Stimulated activated memory B cell treated with anti-CD40 and anti-IgM and Interleukin-4, amounts not matched to agents 10 μg/mL and 1 μg/mL and 100 μg/mL, for 72 hours (primary cell): ENCODE data around the gene STRADB.
"Not testable (repeated sequence)": the region's sequence is repeated elsewhere in the genome, so short reads cannot be mapped to it uniquely, and the experiment has no call there.

Experiments used
- ATAC-seq: fragments of 150-1000 bp; cut with Tn5 transposase; 2 replicates; pipeline ENCODE4 v1.10.0; 2021
- H3K27ac Mint-ChIP-seq: one replicate; pipeline ENCODE4 v1.8.0; 2022; ENCODE audit warnings: mild to moderate bottlenecking, mixed read lengths
- H3K27me3 Mint-ChIP-seq: one replicate; pipeline ENCODE4 v1.8.0; 2022; ENCODE audit warnings: mixed read lengths
- H3K36me3 Mint-ChIP-seq: one replicate; pipeline ENCODE4 v1.8.0; 2022; ENCODE audit warnings: mixed read lengths
- H3K4me1 Mint-ChIP-seq: one replicate; pipeline ENCODE4 v1.8.0; 2022; ENCODE audit warnings: mixed read lengths
- H3K4me3 Mint-ChIP-seq: one replicate; pipeline ENCODE4 v1.8.0; 2022; ENCODE audit warnings: mild to moderate bottlenecking, moderate library complexity, mixed read lengths
- H3K9me3 Mint-ChIP-seq: one replicate; pipeline ENCODE4 v1.8.0; 2022; ENCODE audit warnings: mixed read lengths

Gene STRADB

DNA sequence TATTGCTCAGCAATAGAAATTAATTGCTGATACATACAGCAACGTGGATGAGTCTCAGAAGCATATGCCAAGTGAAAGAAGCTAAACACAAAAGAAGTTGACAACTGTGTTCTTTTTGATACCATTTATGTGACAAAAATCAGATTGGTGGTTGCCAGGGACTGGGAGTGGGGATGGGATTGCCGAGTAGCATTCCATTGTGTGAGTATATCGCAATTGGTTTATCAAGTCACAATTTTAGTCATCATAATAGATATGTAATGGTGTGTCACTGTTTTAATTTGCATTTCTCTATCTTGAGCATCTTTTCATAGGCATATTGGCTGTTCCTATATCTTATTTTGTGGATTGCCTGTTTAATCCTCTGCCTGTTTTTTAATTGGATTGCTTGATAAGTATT, 20.9 kb downstream of the STRADB start:
- H3K36me3 Mint-ChIP-seq: peaks cover 73% of the 10 kb centered on the region
- H3K27me3 Mint-ChIP-seq: no peaks in the 10 kb centered on the region
- H3K27ac Mint-ChIP-seq: no peak overlapping the region
- no peak overlapping the region for H3K4me3 Mint-ChIP-seq
- H3K9me3 Mint-ChIP-seq: no peaks in the 10 kb centered on the region
- H3K4me1 Mint-ChIP-seq: no peaks in the 10 kb centered on the region
- ATAC-seq: no peak

DNA sequence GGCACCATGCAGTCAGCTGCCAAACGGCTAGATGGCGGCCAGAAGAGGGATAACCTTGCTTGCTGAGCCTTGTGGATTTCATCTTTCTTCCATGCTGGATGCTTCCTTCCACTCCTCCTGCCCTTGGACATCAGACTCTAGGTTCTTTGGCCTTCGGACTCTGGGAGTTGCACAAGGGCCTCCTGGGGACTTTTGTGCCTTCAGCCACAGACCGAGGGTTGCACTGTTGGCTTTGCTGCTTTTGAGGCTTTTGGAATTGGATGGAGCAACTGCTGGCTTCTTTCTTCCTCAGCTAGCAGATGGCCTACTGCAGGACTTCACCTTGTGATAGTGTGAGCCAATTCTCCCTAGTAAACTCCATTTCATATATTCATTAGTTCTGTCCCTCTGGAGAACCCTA, 31.0 kb downstream of the STRADB start:
- H3K4me3 Mint-ChIP-seq: no peak overlapping the region
- H3K4me1 Mint-ChIP-seq: no peaks in the 10 kb centered on the region
- H3K27ac Mint-ChIP-seq: no peak overlapping the region
- H3K9me3 Mint-ChIP-seq: no peaks in the 10 kb centered on the region
- no peak for ATAC-seq
- no peaks in the 10 kb centered on the region for H3K27me3 Mint-ChIP-seq
- peaks cover 25% of the 10 kb centered on the region for H3K36me3 Mint-ChIP-seq

DNA sequence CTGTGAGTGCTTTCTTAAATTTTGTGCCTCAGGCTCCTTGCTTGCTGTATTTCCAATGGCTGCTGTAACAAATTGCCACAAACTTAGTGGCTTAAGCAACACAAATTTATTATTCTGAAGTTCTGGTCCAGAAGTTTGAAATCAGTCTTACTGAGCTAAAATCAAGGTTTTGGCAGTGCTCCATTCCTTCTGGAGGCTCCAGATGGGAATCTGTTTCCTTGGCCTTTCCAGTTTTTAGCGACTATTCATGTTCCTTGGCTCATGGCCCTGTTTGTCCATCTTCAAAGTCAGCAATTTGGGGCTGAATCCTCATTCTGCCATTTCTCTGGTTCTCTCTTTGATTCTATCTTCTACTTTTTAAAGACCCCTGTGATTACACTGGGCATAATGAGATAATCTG, 31.8 kb downstream of the STRADB start:
- Mint-ChIP-seq H3K27me3 (no peaks in the 10 kb centered on the region), H3K36me3 (peaks cover 19% of the 10 kb centered on the region), H3K27ac (no peak overlapping the region), H3K9me3 (no peaks in the 10 kb centered on the region), H3K4me3 (no peak overlapping the region), H3K4me1 (no peaks in the 10 kb centered on the region)
- ATAC-seq: no peak

DNA sequence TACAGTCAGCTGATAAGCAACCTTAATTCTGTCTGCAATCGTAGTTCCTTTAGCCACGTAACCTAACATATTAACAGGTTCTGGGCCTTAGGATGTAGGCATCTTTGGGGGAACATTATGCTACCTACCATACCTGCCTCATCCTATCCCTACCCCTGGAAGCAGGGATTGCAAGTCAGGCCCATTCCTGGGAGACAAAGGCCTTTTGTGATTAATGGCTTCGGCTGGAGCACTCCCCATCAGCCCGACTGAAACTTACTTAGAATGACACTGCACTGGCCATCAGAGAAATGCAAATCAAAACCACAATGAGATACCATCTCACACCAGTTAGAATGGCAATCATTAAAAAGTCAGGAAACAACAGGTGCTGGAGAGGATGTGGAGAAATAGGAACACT, 32.2 kb downstream of the STRADB start:
- not testable (repeated sequence) for H3K4me1 Mint-ChIP-seq, H3K27ac Mint-ChIP-seq

DNA sequence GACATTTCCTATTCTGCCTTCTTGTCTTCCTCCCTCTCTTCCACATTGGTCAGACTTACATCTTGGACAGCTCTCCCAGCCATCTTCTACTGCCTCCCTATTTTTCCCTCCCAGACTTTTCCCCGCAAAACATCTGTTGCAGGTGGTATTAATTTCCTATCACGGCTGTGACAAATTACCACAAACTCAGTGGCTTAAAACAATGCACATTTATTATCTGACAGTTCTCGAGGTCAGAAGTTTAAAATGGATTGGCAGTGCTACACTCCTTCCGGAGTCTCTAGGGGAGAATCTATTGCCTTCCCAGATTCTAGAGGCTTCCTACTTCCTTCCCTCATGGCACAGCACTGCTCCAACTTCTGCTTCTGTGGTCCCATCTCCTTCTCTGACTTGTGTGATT, 33.3 kb downstream of the STRADB start:
- H3K27me3 Mint-ChIP-seq: no peaks in the 10 kb centered on the region
- no peak for ATAC-seq
- no peak overlapping the region for H3K27ac Mint-ChIP-seq
- H3K4me1 Mint-ChIP-seq: no peaks in the 10 kb centered on the region
- H3K4me3 Mint-ChIP-seq: no peak overlapping the region
- peaks cover 14% of the 10 kb centered on the region for H3K36me3 Mint-ChIP-seq
- H3K9me3 Mint-ChIP-seq: no peaks in the 10 kb centered on the region

More for the DNA sequence above, 32.2 kb downstream of the STRADB start:
- peaks cover 15% of the 10 kb centered on the region for H3K36me3 Mint-ChIP-seq
- H3K27me3 Mint-ChIP-seq, ATAC-seq, H3K4me3 Mint-ChIP-seq, H3K9me3 Mint-ChIP-seq: not testable (repeated sequence)

DNA sequence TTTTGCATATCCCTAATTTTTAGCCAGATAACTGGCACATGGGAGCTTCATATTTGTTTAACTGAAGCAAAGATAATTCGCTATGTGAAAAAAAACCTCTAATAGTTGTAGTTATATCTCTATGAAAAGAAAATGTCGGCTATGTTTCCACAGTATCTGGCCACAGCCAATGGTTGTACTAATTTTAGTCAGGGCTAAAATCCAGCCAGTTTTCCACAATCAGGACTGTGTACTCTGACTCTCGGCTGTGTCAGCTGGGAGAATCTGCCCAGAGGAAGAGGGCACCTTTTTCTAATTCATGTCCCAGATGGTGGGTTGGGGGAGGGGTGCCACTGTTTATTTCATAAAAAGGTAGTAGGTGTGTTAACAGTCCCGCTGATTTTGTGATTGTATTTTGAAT, 38.8 kb downstream of the STRADB start:
- Mint-ChIP-seq H3K27me3 (peaks cover 9% of the 10 kb centered on the region), H3K36me3 (no peaks in the 10 kb centered on the region), H3K9me3 (no peaks in the 10 kb centered on the region), H3K27ac (no peak overlapping the region), H3K4me1 (no peaks in the 10 kb centered on the region), H3K4me3 (no peak overlapping the region)
- no peak for ATAC-seq

DNA sequence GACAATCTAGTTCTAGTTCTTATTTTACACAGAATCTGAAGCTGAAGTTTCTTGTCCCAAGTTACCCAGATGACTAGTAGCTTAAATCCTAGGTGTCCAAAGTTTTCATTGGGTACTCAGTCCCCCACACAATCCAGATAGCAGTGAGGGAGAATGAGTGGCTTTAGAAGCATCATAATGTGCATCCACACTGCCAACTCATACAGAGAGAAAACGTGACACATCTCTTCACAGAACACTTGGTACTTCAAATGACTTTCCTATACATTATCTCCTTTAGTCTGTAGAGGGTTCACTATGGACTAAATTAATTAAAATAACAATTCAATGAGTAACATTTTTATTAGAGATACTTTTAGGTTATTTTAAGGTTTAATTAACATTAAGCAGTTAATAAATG, 45.2 kb downstream of the STRADB start:
- Mint-ChIP-seq H3K4me1 (no peaks in the 10 kb centered on the region), H3K4me3 (no peak overlapping the region)

DNA sequence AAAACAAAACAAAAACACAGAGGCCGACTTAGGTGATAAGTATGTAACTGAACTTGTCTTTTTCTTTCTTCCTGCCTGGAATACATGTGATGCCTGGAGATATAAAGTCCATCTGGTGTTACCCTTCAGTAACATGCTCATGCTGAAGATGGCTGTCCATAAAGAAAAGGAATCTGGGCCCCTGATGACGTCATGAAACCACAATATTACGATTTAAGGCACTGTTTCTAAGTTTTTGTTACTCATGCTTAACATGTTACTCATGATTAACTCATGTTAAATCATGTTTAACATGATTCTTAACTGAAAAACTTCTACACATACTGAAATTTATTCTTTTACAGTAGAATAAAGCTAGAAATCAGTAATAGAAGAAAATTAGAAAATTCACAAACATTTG, 49.0 kb downstream of the STRADB start:
- Mint-ChIP-seq H3K27me3 (no peaks in the 10 kb centered on the region), H3K4me1 (no peaks in the 10 kb centered on the region), H3K27ac (no peak overlapping the region), H3K9me3 (peaks cover 15% of the 10 kb centered on the region), H3K36me3 (peaks cover 29% of the 10 kb centered on the region), H3K4me3 (no peak overlapping the region)
- no peak for ATAC-seq

More for the DNA sequence above, 45.2 kb downstream of the STRADB start:
- Mint-ChIP-seq H3K36me3 (peaks cover 12% of the 10 kb centered on the region), H3K27ac (no peak overlapping the region), H3K9me3 (peaks cover 3% of the 10 kb centered on the region), H3K27me3 (no peaks in the 10 kb centered on the region)
- ATAC-seq: no peak

DNA sequence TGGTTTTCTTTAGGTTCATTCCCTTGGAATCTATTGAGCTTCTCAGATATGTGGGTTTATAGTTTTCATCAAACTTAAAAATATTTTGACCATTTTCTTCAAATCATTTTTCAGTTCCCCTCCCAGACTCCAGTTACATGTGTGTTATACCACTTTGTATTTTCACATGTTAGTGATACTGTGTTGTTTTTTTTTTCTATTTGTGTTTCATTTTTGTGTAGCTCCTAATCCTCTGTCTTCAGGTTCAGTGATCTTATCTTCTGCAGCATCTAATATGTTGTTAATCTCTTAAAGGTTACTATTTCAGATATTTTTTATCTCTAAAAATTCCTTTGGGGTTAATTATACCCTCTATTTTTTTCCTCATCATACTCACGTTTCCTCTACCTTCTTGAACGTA, 51.2 kb downstream of the STRADB start:
- no peak overlapping the region for H3K4me3 Mint-ChIP-seq
- H3K4me1 Mint-ChIP-seq: no peaks in the 10 kb centered on the region
- ATAC-seq: no peak
- no peaks in the 10 kb centered on the region for H3K27me3 Mint-ChIP-seq
- peaks cover 29% of the 10 kb centered on the region for H3K36me3 Mint-ChIP-seq
- H3K27ac Mint-ChIP-seq: no peak overlapping the region
- peaks cover 19% of the 10 kb centered on the region for H3K9me3 Mint-ChIP-seq

DNA sequence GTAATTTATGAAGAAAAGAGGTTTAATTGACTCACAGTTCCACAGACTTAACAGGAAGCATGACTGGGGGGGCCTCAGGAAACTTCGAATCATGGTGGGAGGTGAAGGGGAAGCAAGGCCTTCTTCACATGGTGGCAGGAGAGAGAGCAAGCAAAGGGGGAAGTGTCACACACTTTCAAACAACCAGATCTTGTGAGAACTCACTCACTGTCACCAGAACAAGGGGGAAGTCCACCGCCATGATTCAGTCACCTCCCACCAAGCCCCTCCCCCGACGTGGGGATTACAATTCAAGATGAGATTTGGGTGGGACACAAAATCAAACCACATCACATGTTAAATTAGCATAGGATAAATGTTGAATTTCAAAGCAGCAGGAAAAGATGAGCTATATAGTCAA, 56.2 kb downstream of the STRADB start:
- Mint-ChIP-seq H3K9me3 (peaks cover 16% of the 10 kb centered on the region), H3K27ac (no peak overlapping the region)

DNA sequence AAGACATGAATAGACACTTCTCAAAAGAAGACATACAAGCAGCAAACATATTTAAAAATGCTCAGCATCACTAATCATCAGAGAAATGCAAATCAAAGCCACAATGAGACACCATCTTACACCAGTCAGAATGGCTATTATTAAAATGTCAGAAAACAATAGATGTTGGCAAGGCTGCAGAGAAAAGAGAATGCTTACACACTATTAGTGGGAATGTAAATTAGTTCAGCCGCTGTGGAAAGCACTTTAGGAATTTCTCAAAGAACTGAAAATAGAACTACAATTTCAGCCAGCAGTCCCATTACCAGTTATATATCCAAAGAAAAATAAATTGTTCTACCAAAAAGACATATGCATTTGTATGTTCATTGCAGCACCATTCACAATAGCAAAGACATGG, 61.7 kb downstream of the STRADB start:
- H3K27ac Mint-ChIP-seq: no peak overlapping the region
- H3K9me3 Mint-ChIP-seq: no peaks in the 10 kb centered on the region
- ATAC-seq: no peak
- no peaks in the 10 kb centered on the region for H3K36me3 Mint-ChIP-seq
- no peak overlapping the region for H3K4me3 Mint-ChIP-seq
- no peaks in the 10 kb centered on the region for H3K4me1 Mint-ChIP-seq
- H3K27me3 Mint-ChIP-seq: peaks cover 8% of the 10 kb centered on the region

More for the DNA sequence above, 56.2 kb downstream of the STRADB start:
- no peaks in the 10 kb centered on the region for H3K4me1 Mint-ChIP-seq
- no peak overlapping the region for H3K4me3 Mint-ChIP-seq
- no peaks in the 10 kb centered on the region for H3K27me3 Mint-ChIP-seq
- ATAC-seq: no peak
- H3K36me3 Mint-ChIP-seq: peaks cover 15% of the 10 kb centered on the region

DNA sequence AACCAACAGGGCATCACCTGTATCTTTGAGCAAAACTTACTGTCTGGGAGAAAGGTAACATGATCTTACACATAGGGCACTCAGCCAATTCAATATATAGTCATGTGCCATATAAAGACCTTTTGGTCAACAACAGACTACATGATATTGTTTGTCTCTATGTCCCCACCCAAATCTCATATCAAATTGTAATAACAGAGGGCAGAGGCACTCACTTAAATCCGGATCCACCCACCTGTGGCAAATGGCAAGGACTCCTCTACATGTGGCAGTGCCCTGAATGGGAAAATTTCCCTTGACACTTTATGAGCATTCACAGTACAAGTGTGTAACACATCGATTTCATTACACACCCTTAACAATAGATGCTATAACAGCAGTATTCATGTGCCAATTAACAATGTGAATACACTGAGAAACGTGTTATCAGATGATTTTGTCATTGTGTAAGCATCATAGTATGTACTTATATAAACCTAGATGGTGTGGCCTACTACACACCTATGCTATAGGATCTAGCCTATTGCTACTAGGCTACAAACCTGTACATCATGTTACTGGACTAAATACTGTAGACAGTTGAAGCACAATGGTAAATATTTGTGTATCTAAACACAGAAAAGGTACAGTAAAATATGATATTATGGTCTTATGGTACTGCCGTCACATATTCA, 64.2 kb downstream of the STRADB start:
- no peak overlapping the region for H3K4me3 Mint-ChIP-seq

DNA sequence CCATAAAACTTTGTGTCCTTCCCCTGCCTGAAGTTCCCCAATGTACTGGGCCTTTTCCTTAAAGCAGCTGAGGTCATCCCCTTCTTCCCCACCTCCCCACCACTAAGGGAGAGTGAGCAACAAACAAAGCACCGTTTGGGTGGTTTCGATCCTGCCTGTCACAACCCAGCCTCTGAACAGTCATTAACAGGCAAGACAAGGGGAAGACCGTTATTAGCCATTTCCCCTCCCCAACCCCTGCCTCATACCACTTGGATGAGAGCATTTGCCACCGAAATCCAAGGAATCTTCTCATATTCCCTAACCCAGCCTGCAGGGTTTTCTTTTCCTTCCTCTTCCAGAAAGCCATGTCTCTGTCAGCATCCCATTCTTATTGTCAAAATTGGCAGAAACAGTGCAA, 65.6 kb downstream of the STRADB start:
- Mint-ChIP-seq H3K27ac (no peak overlapping the region), H3K36me3 (peaks cover 20% of the 10 kb centered on the region), H3K4me3 (no peak overlapping the region), H3K9me3 (peaks cover 18% of the 10 kb centered on the region), H3K4me1 (no peaks in the 10 kb centered on the region), H3K27me3 (peaks cover 38% of the 10 kb centered on the region)
- ATAC-seq: no peak

More for the DNA sequence above, 64.2 kb downstream of the STRADB start:
- Mint-ChIP-seq H3K27me3 (peaks cover 25% of the 10 kb centered on the region), H3K36me3 (peaks cover 12% of the 10 kb centered on the region), H3K9me3 (peaks cover 12% of the 10 kb centered on the region), H3K27ac (no peak overlapping the region), H3K4me1 (no peaks in the 10 kb centered on the region)
- no peak for ATAC-seq

DNA sequence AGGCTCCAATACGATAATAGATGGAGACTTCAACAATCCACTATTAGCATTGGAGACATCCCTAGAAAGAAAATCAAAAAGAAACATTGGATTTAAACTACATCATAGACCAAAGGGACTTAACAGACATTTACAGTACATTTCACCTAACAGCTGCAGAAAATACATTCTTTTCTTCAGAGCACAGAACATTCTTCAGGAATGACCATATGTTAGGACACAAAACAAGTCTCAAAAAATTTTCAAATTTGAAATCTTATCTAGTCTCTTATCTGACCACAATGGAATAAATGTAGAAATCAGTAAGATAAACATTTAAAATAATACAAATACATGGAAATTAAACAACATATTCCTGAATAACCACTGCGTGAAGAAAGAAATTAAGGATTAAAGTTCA, 68.7 kb downstream of the STRADB start:
- no peak overlapping the region for H3K27ac Mint-ChIP-seq
- peaks cover 61% of the 10 kb centered on the region for H3K27me3 Mint-ChIP-seq
- no peaks in the 10 kb centered on the region for H3K4me1 Mint-ChIP-seq
- H3K36me3 Mint-ChIP-seq: peaks cover 21% of the 10 kb centered on the region
- H3K9me3 Mint-ChIP-seq: peaks cover 31% of the 10 kb centered on the region
- ATAC-seq: no peak
- H3K4me3 Mint-ChIP-seq: no peak overlapping the region

DNA sequence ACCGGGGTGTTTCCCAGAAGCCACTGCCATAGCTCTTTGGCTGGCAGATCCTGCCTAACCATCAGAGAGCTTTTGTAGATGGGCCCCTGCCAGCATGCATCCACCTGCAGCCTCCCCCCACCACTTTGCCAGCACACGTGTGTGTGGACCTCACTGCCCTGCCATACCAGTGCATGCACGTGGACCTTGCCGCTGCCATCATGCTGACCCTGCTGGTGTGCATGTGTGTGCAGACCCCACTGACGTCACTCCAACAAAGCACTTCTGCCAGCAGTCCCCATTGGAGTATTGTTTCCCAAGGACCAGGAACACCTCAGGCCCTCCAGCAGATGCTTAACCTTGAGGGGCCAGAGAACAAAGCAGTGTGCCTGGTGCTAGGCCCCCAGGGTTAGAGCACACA, 71.4 kb downstream of the STRADB start:
- peaks cover 31% of the 10 kb centered on the region for H3K9me3 Mint-ChIP-seq
- H3K4me3 Mint-ChIP-seq: no peak overlapping the region
- no peak for ATAC-seq
- H3K36me3 Mint-ChIP-seq: peaks cover 21% of the 10 kb centered on the region
- no peaks in the 10 kb centered on the region for H3K4me1 Mint-ChIP-seq
- H3K27me3 Mint-ChIP-seq: peaks cover 58% of the 10 kb centered on the region
- H3K27ac Mint-ChIP-seq: no peak overlapping the region

DNA sequence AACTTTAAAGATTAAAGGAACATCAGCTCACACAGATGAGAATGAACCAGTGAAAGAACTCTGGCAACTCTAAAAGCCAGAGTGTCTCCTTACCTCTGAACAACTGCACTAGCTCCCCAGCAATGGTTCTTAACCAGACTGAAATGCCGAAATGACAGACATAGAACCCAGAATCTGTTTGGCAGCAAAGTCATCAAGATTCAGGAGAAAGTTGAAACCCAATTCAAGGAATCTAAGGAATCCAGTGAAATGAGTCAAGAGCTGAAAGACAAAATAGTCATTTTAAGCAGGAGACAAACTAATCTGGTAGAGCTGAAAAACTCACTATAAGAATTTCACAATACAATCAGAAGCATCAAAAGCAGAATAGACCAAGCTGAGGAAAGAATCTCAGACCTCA, 72.0 kb downstream of the STRADB start:
- peaks cover 33% of the 10 kb centered on the region for H3K9me3 Mint-ChIP-seq
- H3K4me1 Mint-ChIP-seq: no peaks in the 10 kb centered on the region
- peaks cover 58% of the 10 kb centered on the region for H3K27me3 Mint-ChIP-seq
- no peak for ATAC-seq
- no peak overlapping the region for H3K27ac Mint-ChIP-seq
- H3K4me3 Mint-ChIP-seq: no peak overlapping the region
- H3K36me3 Mint-ChIP-seq: peaks cover 21% of the 10 kb centered on the region
